HuH-7.5 (cell line): ENCODE results near the gene CHST15.
A peak's percentile ranks its signal among the peaks of the same experiment; 100 is the strongest.
"Not testable (repeated sequence)": the region's sequence is repeated elsewhere in the genome, so short reads cannot be mapped to it uniquely, and the experiment has no call there.

Experiments used
- DNase-seq: peaks from one replicate; pipeline ENCODE4 v3.0.0; 2011; ENCODE audit warnings: low spot score

The CHST15 gene

GRCh38 chr10:124098575-124098974, 5.2 kb upstream of the CHST15 start:
- DNase-seq: no peak

GRCh38 chr10:124097883-124098282, 4.5 kb upstream of the CHST15 start:
- DNase-seq: no peak

GRCh38 chr10:124096494-124096893, 3.1 kb upstream of the CHST15 start:
- no peak for DNase-seq

GRCh38 chr10:124095801-124096200, 2.4 kb upstream of the CHST15 start:
- DNase-seq: not testable (repeated sequence)

- DNase-seq: no peak
These were observed 1.7 kb upstream of the CHST15 start for GRCh38 chr10:124095096-124095495.

GRCh38 chr10:124094419-124094785, 1.0 kb upstream of the CHST15 start:
- no peak for DNase-seq

GRCh38 chr10:124093774-124094418, 498 bp upstream of the CHST15 start:
- DNase-seq: not testable (repeated sequence)

GRCh38 chr10:124092250-124092859, 1.0 kb downstream of the CHST15 start:
- peak; percentile 75 for DNase-seq

GRCh38 chr10:124091646-124092249, 1.6 kb downstream of the CHST15 start:
- no peak for DNase-seq

GRCh38 chr10:124090601-124091209, 2.7 kb downstream of the CHST15 start:
- no peak for DNase-seq

- no peak for DNase-seq
These were observed 3.5 kb downstream of the CHST15 start for GRCh38 chr10:124089859-124090258.

GRCh38 chr10:124088915-124089314, 4.5 kb downstream of the CHST15 start:
- DNase-seq: no peak

- no peak for DNase-seq
These were observed 5.4 kb downstream of the CHST15 start for GRCh38 chr10:124087672-124088634.

- no peak for DNase-seq
These were observed 6.4 kb downstream of the CHST15 start for GRCh38 chr10:124086787-124087671.

- no peak for DNase-seq
These were observed 7.2 kb downstream of the CHST15 start for GRCh38 chr10:124086097-124086710.

- DNase-seq: no peak
These were observed 7.7 kb downstream of the CHST15 start for GRCh38 chr10:124085680-124086079.

GRCh38 chr10:124084708-124085107, 8.7 kb downstream of the CHST15 start:
- no peak for DNase-seq

GRCh38 chr10:124083740-124084397, 9.5 kb downstream of the CHST15 start:
- no peak for DNase-seq

- no peak for DNase-seq
These were observed 10.2 kb downstream of the CHST15 start for GRCh38 chr10:124083047-124083739.
